Mononuclear cell (primary cell): ENCODE measurements around the gene DNAJC6. TPM values are rescaled to one million over a fixed set of nuclear protein-coding genes. Genes with fewer than 3 reads are reported as not detected.

Experiments
- total RNA-seq: library from RNA; depleted of rRNA; stranded (reverse); fragments of >200 nt; gene quantifications from one replicate; pipeline ENCODE4 v1.2.3, GENCODE V29; 2012

DNAJC6 gene
- total RNA-seq, 1 donor = 8.5 TPM

Other genes with a start within 250 kb of the DNAJC6 start
- 2.9 TPM for gene AK4, start 161.3 kb upstream of the DNAJC6 start, total RNA-seq
- gene LEPR, start 111.1 kb downstream of the DNAJC6 start, total RNA-seq = 5.2 TPM
- gene LEPROT, start 111.1 kb downstream of the DNAJC6 start, total RNA-seq = 36.8 TPM